ENCODE measurements around the gene PUS1.

- no peak for TF ChIP-seq HDGF (IDR thresholded peaks at IDR 0.05; ENCODE audit: borderline replicate concordance)
- no peak for TF ChIP-seq BHLHE40 (IDR thresholded peaks at IDR 0.05; ENCODE audit: borderline replicate concordance)
- TF ChIP-seq SUZ12 (IDR thresholded peaks at IDR 0.05) = no peak
Measured at GRCh38 chr12:131894313-131894860, 34.7 kb upstream of the PUS1 start, which contains the start of gene ULK1.

Data from HEK293T (cell line).